ENCODE results near the gene PAPSS1. TPM values are rescaled to one million over a fixed set of nuclear protein-coding genes. Genes with fewer than 3 reads are reported as not detected.

Gene PAPSS1
- total and polyA plus RNA-seq, 2 donors (not counting 1 experiment from before 2014, with no cell fraction given), result 59.9 to 70.3 TPM

- H3K27ac ChIP-seq (ENCODE audit: insufficient read depth, low read length), result no peak overlapping the region
- no peak for TF ChIP-seq EZH2 (IDR thresholded peaks at IDR 0.05; ENCODE audit: low read length, missing control alignments)
- no peak for TF ChIP-seq CTCF (conservative IDR thresholded peaks at IDR 0.05 in 1 of 2, IDR thresholded peaks at IDR 0.05 in 1 of 2; ENCODE audit: low read depth in 1 of 2, low read length in 2 of 2)
- no peaks in the 10 kb centered on the region for H3K79me2 ChIP-seq (ENCODE audit: control insufficient read depth, insufficient read depth, low read length)
- H3K4me2 ChIP-seq (ENCODE audit: extremely low read depth, insufficient read depth, low read length), result peak overlapping the region; percentile 7
- peak; percentile 58 to 95 for DNase-seq (ENCODE audit: low read depth in 2 of 2)
- no peaks in the 10 kb centered on the region for H3K9me3 ChIP-seq (ENCODE audit: control insufficient read depth, insufficient read depth, low read depth, low read length)
- peaks cover 1% of the 10 kb centered on the region for H3K36me3 ChIP-seq (ENCODE audit: control insufficient read depth, insufficient read depth, low read length)
- no peak overlapping the region for H3K9ac ChIP-seq (ENCODE audit: insufficient read depth, low read length)
- no peak overlapping the region for H3K4me3 ChIP-seq (replicated peaks in 1 of 4; ENCODE audit: control extremely low read depth in 1 of 4, insufficient read depth in 1 of 4, low read depth in 3 of 4, low read length in 4 of 4)
- H3K27me3 ChIP-seq (ENCODE audit: control insufficient read depth, insufficient read depth, low read length), result no peaks in the 10 kb centered on the region
- no peaks in the 10 kb centered on the region for H4K20me1 ChIP-seq (ENCODE audit: control insufficient read depth, extremely low read depth, insufficient read depth, low read length)
- H2AFZ ChIP-seq (ENCODE audit: low read length), result no peak overlapping the region
- H3K4me1 ChIP-seq (ENCODE audit: control insufficient read depth, extremely low read depth, insufficient read depth, low read length), result peaks cover 3% of the 10 kb centered on the region
These were observed 30.0 kb downstream of the PAPSS1 start for GRCh38 chr4:107689912-107690587.

- no peak overlapping the region for H2AFZ ChIP-seq (ENCODE audit: low read length)
- H3K9ac ChIP-seq (ENCODE audit: insufficient read depth, low read length), result no peak overlapping the region
- TF ChIP-seq CTCF (conservative IDR thresholded peaks at IDR 0.05 in 1 of 2, IDR thresholded peaks at IDR 0.05 in 1 of 2; ENCODE audit: low read depth in 1 of 2, low read length in 2 of 2) (no peak), EZH2 (IDR thresholded peaks at IDR 0.05; ENCODE audit: low read length, missing control alignments) (no peak)
- peaks cover 3% of the 10 kb centered on the region for H3K4me1 ChIP-seq (ENCODE audit: control insufficient read depth, extremely low read depth, insufficient read depth, low read length)
- no peak overlapping the region for H3K27ac ChIP-seq (ENCODE audit: insufficient read depth, low read length)
- no peak overlapping the region for H3K4me3 ChIP-seq (replicated peaks in 1 of 4; ENCODE audit: control extremely low read depth in 1 of 4, insufficient read depth in 1 of 4, low read depth in 3 of 4, low read length in 4 of 4)
- no peaks in the 10 kb centered on the region for H3K27me3 ChIP-seq (ENCODE audit: control insufficient read depth, insufficient read depth, low read length)
- DNase-seq (ENCODE audit: low read depth in 2 of 2), result no peak
- H3K36me3 ChIP-seq (ENCODE audit: control insufficient read depth, insufficient read depth, low read length), result peaks cover 2% of the 10 kb centered on the region
- no peaks in the 10 kb centered on the region for H4K20me1 ChIP-seq (ENCODE audit: control insufficient read depth, extremely low read depth, insufficient read depth, low read length)
- H3K79me2 ChIP-seq (ENCODE audit: control insufficient read depth, insufficient read depth, low read length), result no peaks in the 10 kb centered on the region
- no peaks in the 10 kb centered on the region for H3K9me3 ChIP-seq (ENCODE audit: control insufficient read depth, insufficient read depth, low read depth, low read length)
- H3K4me2 ChIP-seq (ENCODE audit: extremely low read depth, insufficient read depth, low read length), result no peak overlapping the region
These were observed 31.6 kb downstream of the PAPSS1 start for GRCh38 chr4:107688421-107688820.

GRCh38 chr4:107685740-107686139, 34.3 kb downstream of the PAPSS1 start:
- TF ChIP-seq CTCF (conservative IDR thresholded peaks at IDR 0.05 in 1 of 2, IDR thresholded peaks at IDR 0.05 in 1 of 2; ENCODE audit: low read depth in 1 of 2, low read length in 2 of 2), result no peak
- TF ChIP-seq EZH2 (IDR thresholded peaks at IDR 0.05; ENCODE audit: low read length, missing control alignments), result no peak

More at GRCh38 chr4:107685740-107686139, 34.3 kb downstream of the PAPSS1 start:
- Histone ChIP-seq H3K4me2 (ENCODE audit: extremely low read depth, insufficient read depth, low read length) (no peak overlapping the region), H3K4me3 (replicated peaks in 1 of 4; ENCODE audit: control extremely low read depth in 1 of 4, insufficient read depth in 1 of 4, low read depth in 3 of 4, low read length in 4 of 4) (no peak overlapping the region), H2AFZ (ENCODE audit: low read length) (no peak overlapping the region), H3K79me2 (ENCODE audit: control insufficient read depth, insufficient read depth, low read length) (no peaks in the 10 kb centered on the region), H4K20me1 (ENCODE audit: control insufficient read depth, extremely low read depth, insufficient read depth, low read length) (no peaks in the 10 kb centered on the region), H3K27me3 (ENCODE audit: control insufficient read depth, insufficient read depth, low read length) (no peaks in the 10 kb centered on the region), H3K36me3 (ENCODE audit: control insufficient read depth, insufficient read depth, low read length) (peaks cover 2% of the 10 kb centered on the region), H3K9ac (ENCODE audit: insufficient read depth, low read length) (no peak overlapping the region), H3K27ac (ENCODE audit: insufficient read depth, low read length) (no peak overlapping the region), H3K4me1 (ENCODE audit: control insufficient read depth, extremely low read depth, insufficient read depth, low read length) (peaks cover 3% of the 10 kb centered on the region), H3K9me3 (ENCODE audit: control insufficient read depth, insufficient read depth, low read depth, low read length) (no peaks in the 10 kb centered on the region)
- DNase-seq (ENCODE audit: low read depth in 2 of 2), result no peak

Data from fibroblast of lung (primary cell).